Suprapubic skin (tissue), 4 donors: ENCODE results near the gene SOCS4. TPM values are rescaled to one million over a fixed set of nuclear protein-coding genes. Genes with fewer than 3 reads are reported as not detected.
"Not testable (repeated sequence)": the region's sequence is repeated elsewhere in the genome, so short reads cannot be mapped to it uniquely, and the experiment has no call there.

Experiments used
- DNase-seq, 2 donors: peaks; one replicate each; pipeline ENCODE4 v3.0.0-alpha.2; 2019; ENCODE audit warnings: low spot score in 2 of 2
- H3K27ac ChIP-seq: fragments of 200-600 bp; sonication (generic); one replicate; pipeline ENCODE4 v1.5.1; 2019
- H3K27me3 ChIP-seq: fragments of 200-600 bp; sonication (generic); one replicate; pipeline ENCODE4 v1.5.1; 2019
- H3K36me3 ChIP-seq: fragments of 200-600 bp; sonication (generic); one replicate; pipeline ENCODE4 v1.5.1; 2019
- H3K4me1 ChIP-seq: fragments of 200-600 bp; sonication (generic); one replicate; pipeline ENCODE4 v1.5.1; 2019
- H3K4me3 ChIP-seq: fragments of 200-600 bp; sonication (generic); one replicate; pipeline ENCODE4 v1.5.1; 2019; ENCODE audit warnings: mild to moderate bottlenecking
- H3K9me3 ChIP-seq: fragments of 200-600 bp; sonication (generic); one replicate; pipeline ENCODE4 v1.5.1; 2019
- EP300 ChIP-seq: sonication (generic); formaldehyde crosslinking; IDR thresholded peaks from one replicate; pipeline ENCODE4 v1.6.1; 2017; ENCODE audit warnings: antibody characterized with exemption
- POLR2A ChIP-seq, 2 donors: fragments of 450-650 bp; IDR thresholded peaks; one replicate each; pipeline ENCODE4 v1.6.1; 2017; ENCODE audit warnings: antibody characterized with exemption in 2 of 2, mild to moderate bottlenecking in 2 of 2, moderate library complexity in 2 of 2
- POLR2AphosphoS5 ChIP-seq, 3 donors: sonication (generic); formaldehyde crosslinking; IDR thresholded peaks; one replicate each; pipeline ENCODE4 v1.6.1; 2017; ENCODE audit warnings: antibody characterized with exemption in 3 of 3
- WGBS: methylation state at CpG from one replicate; pipeline ENCODE4 v1.1.5; 2018; 5-methylcytosine and 5-hydroxymethylcytosine counted together
- total RNA-seq, 4 donors: library from RNA; depleted of rRNA; stranded (reverse); fragments of >200 nt; gene quantifications; one replicate each; pipeline ENCODE4 v1.1.0, GENCODE V29; 2016
- TF ChIP-seq, protein P1 (sequence below), 2 donors: fragments of 200-600 bp in 1 of 2; fragments of 450-650 bp in 1 of 2; sonication (generic) in 1 of 2; IDR thresholded peaks; one replicate each; pipeline ENCODE4 v1.5.1; 2016 to 2019; ENCODE audit warnings: antibody characterized with exemption in 2 of 2, mild to moderate bottlenecking in 1 of 2, moderate library complexity in 1 of 2

Gene SOCS4
- total RNA-seq, 4 donors from 2014 or later: 10.0 to 12.0 (median 11.6) TPM

DNA sequence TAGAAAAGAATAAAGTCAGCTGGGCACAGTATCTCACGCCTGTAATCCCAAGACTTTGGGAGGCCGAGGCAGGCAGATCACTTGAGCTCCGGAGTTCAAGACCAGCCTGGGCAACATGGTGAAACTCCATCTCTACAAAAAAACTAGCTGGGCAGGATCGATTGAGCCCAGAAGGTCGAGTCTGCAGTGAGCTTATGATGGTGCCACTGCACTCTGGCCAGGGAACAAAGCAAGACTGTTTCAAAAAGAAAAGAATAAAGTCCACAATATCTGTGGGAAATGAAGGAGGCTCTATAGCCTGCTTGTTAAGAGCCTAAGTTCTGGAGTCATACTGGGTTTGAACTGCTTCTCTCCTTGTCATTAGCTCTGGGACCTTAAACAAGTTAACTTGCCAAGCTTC, 32.3 kb downstream of the SOCS4 start:
- no peak for DNase-seq
- H3K27me3 ChIP-seq: no peaks in the 10 kb centered on the region
- H3K9me3 ChIP-seq: no peaks in the 10 kb centered on the region
- H3K4me3 ChIP-seq: no peak overlapping the region
- 86% methylated on average over 5 of the region's 5 CpGs for WGBS
- no peak overlapping the region for H3K27ac ChIP-seq
- TF ChIP-seq, protein P1, sequence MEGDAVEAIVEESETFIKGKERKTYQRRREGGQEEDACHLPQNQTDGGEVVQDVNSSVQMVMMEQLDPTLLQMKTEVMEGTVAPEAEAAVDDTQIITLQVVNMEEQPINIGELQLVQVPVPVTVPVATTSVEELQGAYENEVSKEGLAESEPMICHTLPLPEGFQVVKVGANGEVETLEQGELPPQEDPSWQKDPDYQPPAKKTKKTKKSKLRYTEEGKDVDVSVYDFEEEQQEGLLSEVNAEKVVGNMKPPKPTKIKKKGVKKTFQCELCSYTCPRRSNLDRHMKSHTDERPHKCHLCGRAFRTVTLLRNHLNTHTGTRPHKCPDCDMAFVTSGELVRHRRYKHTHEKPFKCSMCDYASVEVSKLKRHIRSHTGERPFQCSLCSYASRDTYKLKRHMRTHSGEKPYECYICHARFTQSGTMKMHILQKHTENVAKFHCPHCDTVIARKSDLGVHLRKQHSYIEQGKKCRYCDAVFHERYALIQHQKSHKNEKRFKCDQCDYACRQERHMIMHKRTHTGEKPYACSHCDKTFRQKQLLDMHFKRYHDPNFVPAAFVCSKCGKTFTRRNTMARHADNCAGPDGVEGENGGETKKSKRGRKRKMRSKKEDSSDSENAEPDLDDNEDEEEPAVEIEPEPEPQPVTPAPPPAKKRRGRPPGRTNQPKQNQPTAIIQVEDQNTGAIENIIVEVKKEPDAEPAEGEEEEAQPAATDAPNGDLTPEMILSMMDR (IDR thresholded peaks at IDR 0.05): no peak
- TF ChIP-seq EP300: no peak
- TF ChIP-seq POLR2A (IDR thresholded peaks at IDR 0.05): no peak
- peaks cover 33% of the 10 kb centered on the region for H3K36me3 ChIP-seq
- H3K4me1 ChIP-seq: peaks cover 31% of the 10 kb centered on the region

DNA sequence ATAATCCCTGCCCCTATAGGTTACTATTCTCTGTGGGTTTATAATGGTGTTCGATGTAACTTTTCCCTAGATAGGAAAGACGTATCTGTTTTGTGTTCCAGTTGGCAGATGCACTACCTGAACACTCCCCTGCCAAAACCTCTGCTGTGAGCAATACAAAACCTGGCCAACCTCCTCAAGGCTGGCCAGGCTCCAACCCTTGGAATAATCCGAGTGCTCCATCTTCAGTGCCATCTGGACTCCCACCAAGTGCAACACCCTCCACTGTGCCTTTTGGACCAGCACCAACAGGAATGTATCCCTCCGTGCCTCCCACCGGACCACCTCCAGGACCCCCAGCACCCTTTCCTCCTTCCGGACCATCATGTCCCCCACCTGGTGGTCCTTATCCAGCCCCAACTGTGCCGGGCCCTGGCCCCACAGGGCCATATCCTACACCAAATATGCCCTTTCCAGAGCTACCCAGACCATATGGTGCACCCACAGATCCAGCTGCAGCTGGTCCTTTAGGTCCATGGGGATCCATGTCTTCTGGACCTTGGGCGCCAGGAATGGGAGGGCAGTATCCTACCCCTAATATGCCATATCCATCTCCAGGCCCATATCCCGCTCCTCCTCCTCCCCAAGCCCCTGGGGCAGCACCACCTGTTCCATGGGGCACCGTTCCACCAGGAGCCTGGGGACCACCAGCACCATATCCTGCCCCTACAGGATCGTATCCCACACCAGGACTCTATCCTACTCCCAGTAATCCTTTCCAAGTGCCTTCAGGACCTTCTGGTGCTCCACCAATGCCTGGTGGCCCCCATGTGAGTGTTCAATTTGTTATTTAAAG, 35.7 kb downstream of the SOCS4 start:
- no peak overlapping the region for H3K27ac ChIP-seq
- H3K4me3 ChIP-seq: no peak overlapping the region
- TF ChIP-seq, protein P1 (IDR thresholded peaks at IDR 0.05): no peak
- TF ChIP-seq POLR2A (IDR thresholded peaks at IDR 0.05) (no peak), EP300 (no peak), POLR2AphosphoS5 (IDR thresholded peaks at IDR 0.05) (no peak)
- H3K4me1 ChIP-seq: peaks cover 17% of the 10 kb centered on the region
- no peak for DNase-seq
- WGBS: 66% methylated on average over 11 of the region's 11 CpGs
- H3K27me3 ChIP-seq: no peaks in the 10 kb centered on the region
- H3K36me3 ChIP-seq: peaks cover 49% of the 10 kb centered on the region
- H3K9me3 ChIP-seq: no peaks in the 10 kb centered on the region

DNA sequence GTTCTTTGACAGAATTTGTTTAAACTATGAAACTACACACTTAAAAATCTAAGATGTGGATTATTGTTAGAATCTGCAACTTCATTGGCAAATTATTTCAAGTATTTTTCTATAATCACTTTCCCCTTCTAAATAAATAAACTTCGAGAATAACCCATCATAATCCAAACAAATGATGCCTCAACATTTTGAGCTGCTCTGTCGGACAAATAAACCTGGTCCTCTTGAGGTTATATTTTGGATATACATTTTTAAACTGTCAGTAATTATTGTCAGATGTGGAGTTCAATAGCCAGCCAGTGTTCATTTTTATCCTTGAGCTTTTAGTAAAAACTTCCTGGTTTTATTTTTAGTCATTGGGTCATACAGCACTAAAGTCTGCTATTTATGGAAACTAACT, 37.9 kb downstream of the SOCS4 start:
- WGBS: 66% methylated on average over 2 of the region's 2 CpGs
- H3K36me3 ChIP-seq: peaks cover 40% of the 10 kb centered on the region
- not testable (repeated sequence) for H3K4me3 ChIP-seq, H3K27ac ChIP-seq, H3K9me3 ChIP-seq, DNase-seq, H3K27me3 ChIP-seq
- H3K4me1 ChIP-seq: peaks cover 17% of the 10 kb centered on the region

DNA sequence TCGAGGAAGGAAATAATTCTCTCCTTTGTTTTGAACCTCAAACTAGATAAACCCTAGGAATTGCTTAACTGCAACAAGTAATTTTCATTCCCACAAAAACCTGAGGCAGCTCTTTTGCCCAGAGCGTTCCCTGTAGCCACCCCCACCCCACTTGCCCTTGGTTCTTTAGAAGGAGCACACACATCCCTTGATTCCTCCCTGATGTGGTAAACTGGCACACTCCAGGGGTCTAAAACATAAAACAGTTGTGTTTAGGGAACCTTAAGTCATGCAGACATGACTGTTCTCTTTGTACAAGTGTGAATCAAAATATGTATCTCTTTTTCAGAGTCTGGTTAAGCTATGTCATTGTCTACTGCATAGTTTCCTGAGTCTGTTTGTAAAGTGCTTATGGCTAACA, 38.4 kb downstream of the SOCS4 start:
- TF ChIP-seq POLR2A (IDR thresholded peaks at IDR 0.05) (no peak), POLR2AphosphoS5 (IDR thresholded peaks at IDR 0.05) (no peak), EP300 (no peak)
- TF ChIP-seq, protein P1 (IDR thresholded peaks at IDR 0.05): no peak
- peaks cover 17% of the 10 kb centered on the region for H3K4me1 ChIP-seq
- H3K27ac ChIP-seq: no peak overlapping the region
- peaks cover 40% of the 10 kb centered on the region for H3K36me3 ChIP-seq
- DNase-seq: no peak
- no peaks in the 10 kb centered on the region for H3K9me3 ChIP-seq
- H3K4me3 ChIP-seq: no peak overlapping the region
- no peaks in the 10 kb centered on the region for H3K27me3 ChIP-seq
- WGBS: 54% methylated on average over 2 of the region's 2 CpGs

DNA sequence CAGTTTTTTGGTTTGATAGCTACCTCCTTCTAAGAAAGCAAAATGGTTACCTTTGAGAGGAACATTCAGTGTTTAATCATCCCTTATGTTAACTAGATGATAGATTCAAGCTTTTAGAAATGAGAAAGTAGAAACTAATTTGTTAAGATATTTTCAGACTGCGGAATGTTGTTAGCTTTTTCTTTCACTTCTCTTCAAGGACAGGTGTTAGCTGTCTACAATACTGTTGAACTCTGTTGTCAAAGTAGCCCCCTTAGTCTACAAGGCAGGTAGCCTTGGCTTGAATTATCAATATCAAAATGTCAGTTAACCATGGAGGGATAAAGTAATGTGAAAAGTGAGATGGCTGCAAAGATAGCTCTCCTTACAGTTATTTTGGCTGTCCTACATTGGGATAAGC, 39.2 kb downstream of the SOCS4 start:
- no peaks in the 10 kb centered on the region for H3K27me3 ChIP-seq
- peaks cover 40% of the 10 kb centered on the region for H3K36me3 ChIP-seq
- no peak overlapping the region for H3K4me3 ChIP-seq
- H3K27ac ChIP-seq: no peak overlapping the region
- peaks cover 17% of the 10 kb centered on the region for H3K4me1 ChIP-seq
- no peaks in the 10 kb centered on the region for H3K9me3 ChIP-seq
- no peak for DNase-seq
- TF ChIP-seq POLR2A (IDR thresholded peaks at IDR 0.05): no peak
- TF ChIP-seq, protein P1 (IDR thresholded peaks at IDR 0.05): no peak
- TF ChIP-seq POLR2AphosphoS5 (IDR thresholded peaks at IDR 0.05): no peak
- 89% methylated on average over 1 of the region's 1 CpG for WGBS
